Calu3 (cell line): Measurements from ENCODE around the gene TMEM242. TPM values are rescaled to one million over a fixed set of nuclear protein-coding genes. Genes with fewer than 3 reads are reported as not detected.

ENCODE experiments used
- BruUV-seq: library from RNA; stranded (reverse); fragments of 400-500 nt; replicated peaks from 2 replicates; lab custom pipeline; 2021; lab: Mats Ljungman, UMichigan
- CTCF ChIA-PET: fragments of 300-600 bp; sonication (Branson Sonifier 250); formaldehyde crosslinking; loops from one replicate; lab custom pipeline; 2022; ENCODE audit warnings: antibody characterized with exemption; lab: Charles Lee
- DNase-seq: peaks from one replicate; pipeline ENCODE4 v3.0.0; 2022
- H3K27ac Mint-ChIP-seq: one replicate; pipeline ENCODE4 v1.8.0; 2022; ENCODE audit warnings: mixed read lengths; ENCODE audit not compliant: unreplicated experiment
- H3K27me3 Mint-ChIP-seq: one replicate; pipeline ENCODE4 v1.8.0; 2022; ENCODE audit warnings: mixed read lengths; ENCODE audit not compliant: unreplicated experiment
- H3K36me3 Mint-ChIP-seq: one replicate; pipeline ENCODE4 v1.8.0; 2022; ENCODE audit warnings: mild to moderate bottlenecking, moderate library complexity, mixed read lengths; ENCODE audit not compliant: insufficient read depth, unreplicated experiment
- H3K4me1 Mint-ChIP-seq: one replicate; pipeline ENCODE4 v1.8.0; 2022; ENCODE audit warnings: mild to moderate bottlenecking, low read depth, mixed read lengths; ENCODE audit not compliant: unreplicated experiment
- H3K4me3 Mint-ChIP-seq: one replicate; pipeline ENCODE4 v1.8.0; 2022; ENCODE audit warnings: mild to moderate bottlenecking, low read depth, moderate library complexity, mixed read lengths; ENCODE audit not compliant: unreplicated experiment
- H3K9me3 Mint-ChIP-seq: one replicate; pipeline ENCODE4 v1.8.0; 2022; ENCODE audit warnings: low read depth, mixed read lengths; ENCODE audit not compliant: unreplicated experiment
- CTCF ChIP-seq: fragments of 200-600 bp; IDR thresholded peaks from one replicate; pipeline ENCODE4 v1.8.0; 2022; ENCODE audit warnings: antibody characterized with exemption; ENCODE audit not compliant: unreplicated experiment
- intact Hi-C: fragments of 100-400 bp; cut with micrococcal nuclease; formaldehyde crosslinking; loops from one replicate; pipeline ENCODE4 v1.10.0; 2022; ENCODE audit not compliant: unreplicated experiment
- total RNA-seq: library from RNA; stranded (reverse); gene quantifications from 2 replicates; pipeline ENCODE4 v1.2.3, GENCODE V29; 2022

TMEM242 gene
- total RNA-seq, 1 experiment from 2014 or later: 7.9 TPM

- intact Hi-C loops: no loop called here
- no peaks in the 10 kb centered on the region for H3K9me3 Mint-ChIP-seq
- H3K27ac Mint-ChIP-seq: no peak overlapping the region
- H3K4me1 Mint-ChIP-seq: no peaks in the 10 kb centered on the region
- H3K36me3 Mint-ChIP-seq: no peaks in the 10 kb centered on the region
- no peaks in the 10 kb centered on the region for H3K27me3 Mint-ChIP-seq
- CTCF ChIA-PET: no interaction called here
- H3K4me3 Mint-ChIP-seq: no peak overlapping the region
- no peak for DNase-seq
- BruUV-seq: no TSS peak
- TF ChIP-seq CTCF: no peak
These were observed 37.9 kb downstream of the TMEM242 start for GRCh38 chr6:157285422-157285779.

- no peak for DNase-seq
- no TSS peak for BruUV-seq
- CTCF ChIA-PET: no interaction called here
- Mint-ChIP-seq H3K36me3 (no peaks in the 10 kb centered on the region), H3K27me3 (no peaks in the 10 kb centered on the region), H3K27ac (no peak overlapping the region), H3K9me3 (no peaks in the 10 kb centered on the region), H3K4me3 (no peak overlapping the region), H3K4me1 (no peaks in the 10 kb centered on the region)
- intact Hi-C loops: no loop called here
- no peak for TF ChIP-seq CTCF
These were observed 38.4 kb downstream of the TMEM242 start for GRCh38 chr6:157284738-157285421.

GRCh38 chr6:157283900-157284737, 39.2 kb downstream of the TMEM242 start:
- Mint-ChIP-seq H3K27me3 (no peaks in the 10 kb centered on the region), H3K36me3 (no peaks in the 10 kb centered on the region), H3K4me1 (no peaks in the 10 kb centered on the region), H3K9me3 (no peaks in the 10 kb centered on the region), H3K4me3 (no peak overlapping the region), H3K27ac (no peak overlapping the region)
- intact Hi-C loops: no loop called here
- DNase-seq: no peak
- CTCF ChIA-PET: no interaction called here
- no peak for TF ChIP-seq CTCF
- BruUV-seq: no TSS peak

GRCh38 chr6:157283330-157283898, 39.9 kb downstream of the TMEM242 start:
- TF ChIP-seq CTCF: no peak
- CTCF ChIA-PET: no interaction called here
- intact Hi-C loops: no loop called here
- Mint-ChIP-seq H3K27ac (no peak overlapping the region), H3K4me1 (no peaks in the 10 kb centered on the region), H3K27me3 (no peaks in the 10 kb centered on the region), H3K4me3 (no peak overlapping the region), H3K9me3 (no peaks in the 10 kb centered on the region), H3K36me3 (no peaks in the 10 kb centered on the region)
- BruUV-seq: no TSS peak
- DNase-seq: no peak
